ENCODE results near the gene TBC1D17.

- TF ChIP-seq EZH2 (IDR thresholded peaks at IDR 0.05; ENCODE audit: borderline replicate concordance, insufficient read depth, low read length, poor library complexity, severe bottlenecking): no peak
- TF ChIP-seq TAF1 (IDR thresholded peaks at IDR 0.05; ENCODE audit: low read depth): no peak
- TF ChIP-seq REST (IDR thresholded peaks at IDR 0.05; ENCODE audit: borderline replicate concordance): no peak
- no peak for TF ChIP-seq CTCF (IDR thresholded peaks at IDR 0.05; ENCODE audit: poor library complexity, severe bottlenecking)
- TF ChIP-seq RAD21 (conservative IDR thresholded peaks at IDR 0.05): no peak
- no peak for TF ChIP-seq EP300 (conservative IDR thresholded peaks at IDR 0.05; ENCODE audit: poor library complexity, severe bottlenecking)
- TF ChIP-seq POLR2AphosphoS5 (IDR thresholded peaks at IDR 0.05): no peak
- TF ChIP-seq SMC3 (conservative IDR thresholded peaks at IDR 0.05; ENCODE audit: poor library complexity): no peak
- no peak for TF ChIP-seq MXI1 (conservative IDR thresholded peaks at IDR 0.05; ENCODE audit: poor library complexity, severe bottlenecking)
Measured at GRCh38 chr19:49920624-49921363, 43.3 kb downstream of the TBC1D17 start.

All from neural cell (in vitro differentiated cells).